ENCODE data around the gene CD53. TPM values are rescaled to one million over a fixed set of nuclear protein-coding genes. Genes with fewer than 3 reads are reported as not detected.

The CD53 gene
- total RNA-seq, 2 donors from 2014 or later: 4.9 to 16.6 TPM

GRCh38 chr1:110898734-110899457 lies 25.9 kb downstream of the CD53 start:
- H3K9me3 ChIP-seq: no peaks in the 10 kb centered on the region
- intact Hi-C loops (cut with DNase I): no loop called here
- no peak overlapping the region for H3K4me3 ChIP-seq
- no peak overlapping the region for H3K27ac ChIP-seq
- no peak for DNase-seq
- no peaks in the 10 kb centered on the region for H3K4me1 ChIP-seq
- TF ChIP-seq CTCF (IDR thresholded peaks at IDR 0.05): no peak
- TF ChIP-seq POLR2A (IDR thresholded peaks at IDR 0.05): no peak
- ATAC-seq: no peak
- WGBS, 2 donors: 53 to 67% methylated on average over 3 of the region's 3 CpGs
- H3K36me3 ChIP-seq (replicated peaks in 1 of 2; ENCODE audit: insufficient read depth in 1 of 2, low read depth in 2 of 2): no peaks in the 10 kb centered on the region
- no peaks in the 10 kb centered on the region for H3K27me3 ChIP-seq

GRCh38 chr1:110899458-110899843 lies 26.5 kb downstream of the CD53 start:
- Histone ChIP-seq H3K4me1 (no peaks in the 10 kb centered on the region), H3K4me3 (no peak overlapping the region), H3K27ac (no peak overlapping the region), H3K9me3 (no peaks in the 10 kb centered on the region), H3K36me3 (replicated peaks in 1 of 2; ENCODE audit: insufficient read depth in 1 of 2, low read depth in 2 of 2) (no peaks in the 10 kb centered on the region), H3K27me3 (no peaks in the 10 kb centered on the region)
- ATAC-seq (no peak), DNase-seq (no peak)
- intact Hi-C loops (cut with DNase I): no loop called here
- no peak for TF ChIP-seq CTCF (IDR thresholded peaks at IDR 0.05)
- no peak for TF ChIP-seq POLR2A (IDR thresholded peaks at IDR 0.05)
- WGBS, 2 donors: 33 to 39% methylated on average over 1 of the region's 1 CpG

- intact Hi-C loops (cut with DNase I): no loop called here
- WGBS, 2 donors: 64 to 76% methylated on average over 6 of the region's 6 CpGs
- Histone ChIP-seq H3K27ac (no peak overlapping the region), H3K9me3 (no peaks in the 10 kb centered on the region), H3K27me3 (no peaks in the 10 kb centered on the region), H3K36me3 (replicated peaks in 1 of 2; ENCODE audit: insufficient read depth in 1 of 2, low read depth in 2 of 2) (no peaks in the 10 kb centered on the region), H3K4me3 (no peak overlapping the region), H3K4me1 (no peaks in the 10 kb centered on the region)
- no peak for TF ChIP-seq POLR2A (IDR thresholded peaks at IDR 0.05)
- TF ChIP-seq CTCF (IDR thresholded peaks at IDR 0.05): no peak
- DNase-seq (no peak), ATAC-seq (no peak)
Observed at GRCh38 chr1:110902820-110903463, 30.0 kb downstream of the CD53 start.

GRCh38 chr1:110903853-110904500 lies 31.0 kb downstream of the CD53 start:
- no peak for DNase-seq
- H3K9me3 ChIP-seq: no peaks in the 10 kb centered on the region
- H3K4me1 ChIP-seq: no peaks in the 10 kb centered on the region
- H3K27ac ChIP-seq: no peak overlapping the region
- no peaks in the 10 kb centered on the region for H3K36me3 ChIP-seq (replicated peaks in 1 of 2; ENCODE audit: insufficient read depth in 1 of 2, low read depth in 2 of 2)
- no peaks in the 10 kb centered on the region for H3K27me3 ChIP-seq
- no peak for ATAC-seq
- 59 to 68% methylated on average over 3 of the region's 3 CpGs for WGBS, 2 donors
- intact Hi-C loops (cut with DNase I): no loop called here
- TF ChIP-seq CTCF (IDR thresholded peaks at IDR 0.05): no peak
- no peak for TF ChIP-seq POLR2A (IDR thresholded peaks at IDR 0.05)
- no peak overlapping the region for H3K4me3 ChIP-seq

Data from body of pancreas (tissue), 4 donors.